CD8-positive, alpha-beta memory T cell (primary cell): ENCODE results near the gene ITGB5. TPM values are rescaled to one million over a fixed set of nuclear protein-coding genes. Genes with fewer than 3 reads are reported as not detected.

ENCODE experiments used
- CTCF ChIA-PET: fragments of 350-600 bp; sonication (Branson Sonifier 250); formaldehyde crosslinking; loops from one replicate; lab custom pipeline; 2021; ENCODE audit warnings: antibody characterized with exemption; lab: Charles Lee
- POLR2A ChIA-PET: fragments of 350-600 bp; sonication (Branson Sonifier 250); formaldehyde crosslinking; loops from one replicate; lab custom pipeline; 2021; ENCODE audit warnings: antibody characterized with exemption; lab: Charles Lee
- DNase-seq, 5 donors: peaks; one replicate each; pipeline versions ENCODE4 v3.0.0 to v3.0.0-alpha.2; 2020 to 2022; ENCODE audit warnings: mixed read lengths in 1 of 5
- H3K27ac ChIP-seq: one replicate; pipeline ENCODE4 v1.7.0; 2013; ENCODE audit warnings: low read depth, mild to moderate bottlenecking, low read length, moderate library complexity
- H3K27me3 ChIP-seq: 2 replicates; pipeline ENCODE4 v1.7.0; 2013; ENCODE audit warnings: low read length, mild to moderate bottlenecking; ENCODE audit not compliant: insufficient read depth, poor library complexity, severe bottlenecking
- H3K36me3 ChIP-seq: 2 replicates; pipeline ENCODE4 v1.7.0; 2013; ENCODE audit warnings: mild to moderate bottlenecking, low read length, moderate library complexity; ENCODE audit not compliant: insufficient read depth
- H3K4me1 ChIP-seq: 2 replicates; pipeline ENCODE4 v1.7.0; 2013; ENCODE audit warnings: mild to moderate bottlenecking, low read length, moderate library complexity; ENCODE audit not compliant: insufficient read depth
- H3K4me3 ChIP-seq: 2 replicates; pipeline ENCODE4 v1.7.0; 2013; ENCODE audit warnings: mild to moderate bottlenecking, low read length
- H3K9me3 ChIP-seq: 2 replicates; pipeline ENCODE4 v1.7.0; 2013; ENCODE audit warnings: mild to moderate bottlenecking, low read length
- H3K27ac Mint-ChIP-seq, 8 donors: one replicate each; pipeline ENCODE4 v1.8.0; 2020 to 2021; ENCODE audit warnings: mixed read lengths in 8 of 8, mild to moderate bottlenecking in 6 of 8, inconsistent platforms in 3 of 8, moderate library complexity in 3 of 8
- H3K27me3 Mint-ChIP-seq, 2 donors: one replicate each; pipeline ENCODE4 v1.8.0; 2020 to 2021; ENCODE audit warnings: mixed read lengths in 2 of 2, mild to moderate bottlenecking in 1 of 2, moderate library complexity in 1 of 2
- H3K36me3 Mint-ChIP-seq, 3 donors: one replicate each; pipeline ENCODE4 v1.8.0; 2020 to 2021; ENCODE audit warnings: mixed read lengths in 3 of 3, inconsistent platforms in 1 of 3, mild to moderate bottlenecking in 1 of 3
- H3K4me1 Mint-ChIP-seq, 3 donors: one replicate each; pipeline ENCODE4 v1.8.0; 2020 to 2021; ENCODE audit warnings: mixed read lengths in 3 of 3, inconsistent platforms in 1 of 3, mild to moderate bottlenecking in 1 of 3
- H3K4me3 Mint-ChIP-seq, 7 donors: one replicate each; pipeline ENCODE4 v1.8.0; 2020 to 2021; ENCODE audit warnings: mixed read lengths in 7 of 7, mild to moderate bottlenecking in 6 of 7, moderate library complexity in 4 of 7, inconsistent platforms in 2 of 7
- H3K9me3 Mint-ChIP-seq, 5 donors: one replicate each; pipeline ENCODE4 v1.8.0; 2020 to 2022; ENCODE audit warnings: mixed read lengths in 5 of 5, mild to moderate bottlenecking in 3 of 5, moderate library complexity in 2 of 5, inconsistent platforms in 1 of 5
- polyA plus RNA-seq: library from polyadenylated mRNA; unstranded; fragments of 300-500 nt; fragmentation: Illumina TruSeq; gene quantifications from one replicate; pipeline ENCODE4 v1.2.3, GENCODE V29; 2021
- total RNA-seq, 2 experiments: library from RNA; stranded (reverse); gene quantifications; one replicate each; pipeline ENCODE4 v1.2.3, GENCODE V29; 2021

The ITGB5 gene
- total and polyA plus RNA-seq, 3 experiments from 2014 or later, result 0.62 to 3.3 (median 2.0) TPM

DNA sequence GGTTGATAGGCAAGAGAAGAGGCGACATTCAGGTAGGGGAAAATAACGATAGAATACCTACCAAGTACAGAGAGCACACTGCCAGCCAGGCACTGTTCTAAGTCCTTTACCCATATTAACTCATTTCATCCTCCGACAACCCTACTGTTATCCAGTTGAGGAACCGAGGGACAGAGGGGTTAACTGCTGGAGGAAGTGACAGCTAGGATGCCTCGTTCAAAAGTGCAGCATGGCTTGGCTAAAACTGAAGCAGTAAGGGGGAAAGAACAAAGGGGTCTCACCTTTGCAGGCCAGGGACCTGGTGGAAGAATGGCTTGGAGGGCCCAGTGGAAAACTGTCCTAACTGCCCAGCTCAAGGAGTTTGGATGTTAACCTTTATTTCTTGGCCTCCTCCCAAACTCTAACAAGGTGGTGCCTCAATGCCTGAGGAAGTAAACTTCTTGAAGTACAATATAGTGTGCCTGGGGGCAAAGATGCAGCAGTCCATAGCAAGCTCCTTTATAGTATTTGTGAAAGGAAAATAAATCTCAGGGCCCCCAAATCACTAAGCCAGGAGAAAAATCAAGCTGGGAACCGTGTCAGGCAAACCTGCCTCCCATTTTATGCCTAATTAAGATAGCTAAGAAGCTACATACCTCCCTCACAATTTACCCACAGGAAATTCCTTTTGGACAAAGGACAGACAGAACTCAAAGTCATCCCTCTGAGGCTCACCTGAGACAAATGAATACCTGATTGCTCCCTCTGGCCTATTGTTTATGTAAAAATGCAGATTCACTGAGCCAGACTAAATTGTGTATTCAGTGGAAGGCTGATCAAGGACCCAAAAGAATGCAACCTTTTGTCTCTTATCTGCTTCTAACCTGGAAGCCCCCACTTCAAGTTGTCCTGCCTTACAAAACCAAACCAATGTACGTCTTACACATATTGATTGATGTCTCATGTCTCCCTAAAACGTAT lies 1.6 kb upstream of the ITGB5 start:
- Mint-ChIP-seq H3K27ac (no peak overlapping the region), H3K36me3 (no peaks in the 10 kb centered on the region), H3K9me3 (no peaks in the 10 kb centered on the region), H3K27me3 (peaks cover 40 to 54% of the 10 kb centered on the region in 2 donors), H3K4me1 (peaks cover 7 to 16% (median 10%) of the 10 kb centered on the region in 3 donors), H3K4me3 (peak overlapping the region; percentile 61 to 89 (median 76))
- no peaks in the 10 kb centered on the region for H3K4me1 ChIP-seq
- POLR2A ChIA-PET, result no interaction called here
- no peak overlapping the region for H3K27ac ChIP-seq
- H3K27me3 ChIP-seq, result peaks cover 9% of the 10 kb centered on the region
- no peak for DNase-seq
- CTCF ChIA-PET, result no interaction called here
- no peak overlapping the region for H3K4me3 ChIP-seq
- H3K36me3 ChIP-seq, result no peaks in the 10 kb centered on the region
- H3K9me3 ChIP-seq, result no peaks in the 10 kb centered on the region

DNA sequence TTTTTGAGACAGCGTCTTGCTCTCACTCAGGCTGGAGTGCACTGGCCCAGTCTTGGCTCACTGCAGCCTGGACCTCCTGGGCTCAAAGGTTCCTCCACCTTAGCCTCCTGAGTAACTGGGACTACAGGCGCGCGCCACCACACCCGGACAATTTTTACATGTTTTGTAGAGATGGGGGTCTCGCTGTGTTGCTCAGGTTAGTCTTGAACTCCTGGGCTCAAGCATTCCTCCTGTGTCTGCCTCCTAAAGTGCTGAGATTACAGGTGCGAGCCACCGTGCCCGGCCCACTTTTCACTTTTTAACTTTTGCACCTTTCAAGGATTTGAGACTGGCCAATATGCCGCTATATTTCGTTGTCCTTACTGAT lies 750 bp upstream of the ITGB5 start:
- Mint-ChIP-seq H3K27ac (no peak overlapping the region), H3K27me3 (peaks cover 44 to 55% of the 10 kb centered on the region in 2 donors), H3K4me3 (peak overlapping the region; percentile 61 to 89 (median 76)), H3K4me1 (peaks cover 7 to 16% (median 10%) of the 10 kb centered on the region in 3 donors), H3K36me3 (no peaks in the 10 kb centered on the region), H3K9me3 (no peaks in the 10 kb centered on the region)
- ChIA-PET POLR2A (no interaction called here), CTCF (no interaction called here)
- DNase-seq, result no peak
- Histone ChIP-seq H3K9me3 (no peaks in the 10 kb centered on the region), H3K36me3 (no peaks in the 10 kb centered on the region), H3K4me1 (no peaks in the 10 kb centered on the region), H3K27me3 (peaks cover 9% of the 10 kb centered on the region), H3K4me3 (no peak overlapping the region), H3K27ac (no peak overlapping the region)

DNA sequence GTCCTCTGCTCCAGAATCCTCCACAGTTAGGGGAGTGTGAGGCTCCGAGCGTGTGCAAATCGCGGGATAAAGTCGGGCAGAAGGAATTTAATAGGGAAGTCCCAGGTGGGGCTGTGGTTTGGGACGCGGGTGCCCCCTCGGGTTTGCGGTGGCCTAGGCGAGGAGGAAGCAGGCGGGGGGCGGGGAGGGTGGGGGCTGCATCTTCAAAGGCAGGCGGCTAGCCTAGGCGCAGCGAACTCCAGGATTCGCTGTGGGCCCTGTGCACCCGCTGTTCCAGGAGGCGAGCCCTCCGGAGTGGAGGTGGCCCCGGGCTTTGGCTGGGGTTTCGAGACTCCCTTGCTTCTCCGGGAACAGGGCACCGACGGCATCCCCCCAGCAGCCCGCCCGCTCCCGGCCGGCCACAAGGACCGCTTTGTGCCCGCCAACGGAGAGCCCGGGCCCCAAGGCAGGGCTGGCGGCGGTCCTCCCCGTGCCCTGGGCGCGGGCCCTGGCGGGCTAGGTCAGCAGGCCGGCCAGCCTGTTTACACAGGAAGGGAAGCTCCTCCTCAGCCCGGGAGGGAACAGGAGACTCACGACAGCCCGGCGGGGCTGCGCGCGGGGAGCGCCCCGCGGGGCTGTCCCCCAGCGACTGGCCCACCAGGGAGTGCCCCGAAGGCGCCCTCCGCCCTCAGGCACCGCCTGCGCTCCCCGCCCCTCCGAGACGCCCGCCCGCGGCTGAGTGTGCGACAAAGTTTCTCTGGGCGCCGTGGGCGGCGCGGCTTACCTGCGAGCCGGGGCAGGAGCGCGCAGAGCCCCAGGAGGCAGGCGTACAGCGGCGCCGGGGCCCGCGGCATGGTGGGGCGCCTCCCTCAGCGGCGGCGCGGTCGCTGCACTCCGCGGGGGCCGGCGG lies 753 bp downstream of the ITGB5 start:
- H3K4me1 ChIP-seq, result no peaks in the 10 kb centered on the region
- H3K27me3 Mint-ChIP-seq, result peaks cover 45 to 64% of the 10 kb centered on the region in 2 donors
- ChIA-PET CTCF (no interaction called here), POLR2A (no interaction called here)
- H3K9me3 Mint-ChIP-seq, result no peaks in the 10 kb centered on the region
- DNase-seq, result peak in 1 of 5 donors; percentile 7
- no peaks in the 10 kb centered on the region for H3K36me3 ChIP-seq
- H3K9me3 ChIP-seq, result no peaks in the 10 kb centered on the region
- peak overlapping the region; percentile 57 to 77 (median 70) for H3K4me3 Mint-ChIP-seq
- H3K27me3 ChIP-seq, result peaks cover 9% of the 10 kb centered on the region
- no peak overlapping the region for H3K27ac ChIP-seq
- peak overlapping the region in 1 of 8 donors; percentile 19 for H3K27ac Mint-ChIP-seq
- H3K4me1 Mint-ChIP-seq, result peaks cover 7 to 16% (median 10%) of the 10 kb centered on the region in 3 donors
- H3K4me3 ChIP-seq, result no peak overlapping the region
- no peaks in the 10 kb centered on the region for H3K36me3 Mint-ChIP-seq

DNA sequence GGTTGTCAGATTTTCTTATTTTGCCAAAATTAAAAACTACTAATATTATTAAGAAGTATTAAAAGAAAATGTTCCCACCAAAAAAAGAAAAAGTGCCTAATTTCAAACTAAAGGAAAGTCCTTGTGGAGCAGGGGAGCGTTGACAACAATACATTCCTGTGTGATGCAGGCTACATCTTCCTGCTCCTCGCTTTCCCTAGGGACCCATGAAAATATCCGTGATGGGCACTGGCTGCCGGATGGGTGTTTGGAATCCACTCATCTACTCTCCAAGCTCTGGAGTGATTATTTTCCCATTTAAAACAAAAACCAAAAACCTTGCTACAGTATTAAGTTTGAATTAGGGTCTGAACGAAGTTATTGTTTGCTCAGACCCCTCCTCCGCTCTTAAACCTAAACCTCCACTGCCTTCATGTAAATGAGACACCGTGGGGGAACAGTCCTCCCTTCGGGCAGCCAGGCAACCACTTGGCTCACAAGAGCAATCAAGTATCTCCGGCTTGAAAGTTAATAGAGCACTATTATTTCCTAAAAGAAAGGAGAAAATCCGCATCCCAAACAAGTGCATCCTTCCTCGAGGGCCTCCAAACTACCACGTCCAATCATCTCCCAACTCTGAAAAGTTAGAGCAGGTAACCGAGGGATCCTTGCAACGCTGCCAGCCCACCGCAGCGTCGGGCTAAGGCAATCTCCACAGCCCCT lies 1.5 kb downstream of the ITGB5 start:
- Histone ChIP-seq H3K9me3 (no peaks in the 10 kb centered on the region), H3K27ac (no peak overlapping the region), H3K36me3 (no peaks in the 10 kb centered on the region), H3K4me1 (no peaks in the 10 kb centered on the region), H3K27me3 (peaks cover 9% of the 10 kb centered on the region), H3K4me3 (no peak overlapping the region)
- no peaks in the 10 kb centered on the region for H3K9me3 Mint-ChIP-seq
- ChIA-PET POLR2A (no interaction called here), CTCF (no interaction called here)
- H3K36me3 Mint-ChIP-seq, result no peaks in the 10 kb centered on the region
- peak overlapping the region in 1 of 8 donors; percentile 19 for H3K27ac Mint-ChIP-seq
- DNase-seq, result no peak
- peak overlapping the region; percentile 57 to 77 (median 70) for H3K4me3 Mint-ChIP-seq
- peaks cover 7 to 16% (median 10%) of the 10 kb centered on the region in 3 donors for H3K4me1 Mint-ChIP-seq
- H3K27me3 Mint-ChIP-seq, result peaks cover 40 to 61% of the 10 kb centered on the region in 2 donors

DNA sequence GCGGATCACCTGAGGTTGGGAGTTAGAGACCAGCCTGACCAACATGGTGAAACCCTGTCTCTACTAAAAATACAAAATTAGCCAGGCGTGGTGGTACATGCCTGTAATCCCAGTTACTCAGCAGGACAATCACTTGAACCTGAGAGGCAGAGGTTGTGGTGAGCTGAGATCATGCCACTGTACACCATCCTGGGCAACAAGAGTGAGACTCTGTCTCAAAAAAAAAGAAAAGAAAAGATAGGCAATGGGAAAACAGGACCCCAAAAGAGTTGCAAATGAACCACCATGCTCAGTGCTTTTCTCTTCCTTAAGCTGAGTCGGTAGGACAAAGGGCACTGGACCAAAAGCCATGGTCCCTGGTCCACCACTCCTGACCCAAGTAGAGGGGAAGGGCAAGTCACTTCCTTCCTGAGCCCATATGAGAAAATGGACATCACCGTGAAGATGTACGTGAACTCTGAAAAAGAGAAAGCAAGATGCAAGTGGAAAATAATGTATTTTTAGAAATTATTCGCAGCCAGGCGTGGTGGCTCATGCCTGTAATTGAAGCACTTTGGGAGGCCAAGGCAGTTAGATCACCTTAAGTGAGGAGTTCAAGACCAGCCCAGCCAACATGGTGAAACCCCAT lies 2.6 kb downstream of the ITGB5 start:
- no peaks in the 10 kb centered on the region for H3K4me1 ChIP-seq
- H3K27ac Mint-ChIP-seq, result no peak overlapping the region
- H3K9me3 ChIP-seq, result no peaks in the 10 kb centered on the region
- no peak for DNase-seq
- H3K27ac ChIP-seq, result no peak overlapping the region
- POLR2A ChIA-PET, result no interaction called here
- H3K9me3 Mint-ChIP-seq, result no peaks in the 10 kb centered on the region
- H3K27me3 ChIP-seq, result peaks cover 9% of the 10 kb centered on the region
- H3K36me3 Mint-ChIP-seq, result no peaks in the 10 kb centered on the region
- H3K27me3 Mint-ChIP-seq, result peaks cover 37 to 52% of the 10 kb centered on the region in 2 donors
- CTCF ChIA-PET, result no interaction called here
- H3K4me1 Mint-ChIP-seq, result peaks cover 7 to 16% (median 10%) of the 10 kb centered on the region in 3 donors
- H3K36me3 ChIP-seq, result no peaks in the 10 kb centered on the region
- no peak overlapping the region for H3K4me3 ChIP-seq
- peak overlapping the region in 3 of 7 donors; percentile 45 to 76 (median 54) for H3K4me3 Mint-ChIP-seq

DNA sequence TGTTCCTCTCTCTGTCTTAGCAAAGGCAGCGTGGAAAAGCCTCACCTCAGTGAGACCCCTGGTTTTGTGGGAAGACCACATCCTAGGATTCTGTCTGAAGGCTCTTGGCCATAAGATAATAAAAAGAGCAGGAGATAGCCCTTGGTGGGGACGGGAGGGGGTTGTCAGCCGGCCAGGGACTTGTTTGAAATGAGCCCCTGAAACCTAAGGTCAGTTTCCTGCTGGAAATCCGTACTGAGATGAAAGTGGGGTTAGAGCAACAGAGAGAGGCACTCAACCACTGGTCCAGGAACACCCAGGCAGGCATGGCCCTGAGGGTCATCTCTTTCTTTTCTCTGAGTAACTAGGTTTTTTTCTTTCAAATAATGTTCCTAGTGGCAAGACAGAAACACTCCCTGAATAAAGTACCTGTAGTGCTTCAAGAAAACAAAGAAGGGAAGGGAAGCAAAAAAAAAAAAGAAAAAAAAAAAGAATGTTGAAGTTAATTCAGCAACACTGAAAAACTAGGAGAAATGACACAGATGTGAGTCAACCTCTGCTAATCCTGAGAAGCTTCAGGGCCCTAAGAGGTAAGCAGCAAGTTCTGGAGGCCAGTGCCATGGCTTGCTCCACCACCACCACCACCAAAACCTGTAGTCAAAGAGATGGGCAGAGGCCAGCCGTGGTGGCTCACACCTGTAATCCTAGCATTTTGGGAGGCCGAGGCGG lies 3.2 kb downstream of the ITGB5 start:
- ChIA-PET POLR2A (no interaction called here), CTCF (interaction anchor here (1.3 to 1.8 kb wide), 2 partner anchors 18 to 111 kb away, joined by 3 to 7 read pairs; no protein-coding TSS in a partner anchor)
- H3K36me3 ChIP-seq, result no peaks in the 10 kb centered on the region
- H3K4me3 ChIP-seq, result no peak overlapping the region
- Mint-ChIP-seq H3K36me3 (no peaks in the 10 kb centered on the region), H3K4me1 (peaks cover 8 to 19% (median 13%) of the 10 kb centered on the region in 3 donors), H3K27ac (no peak overlapping the region), H3K9me3 (no peaks in the 10 kb centered on the region), H3K27me3 (peaks cover 35 to 49% of the 10 kb centered on the region in 2 donors), H3K4me3 (peak overlapping the region in 1 of 7 donors; percentile 76)
- H3K27me3 ChIP-seq, result peaks cover 9% of the 10 kb centered on the region
- no peak for DNase-seq
- H3K27ac ChIP-seq, result no peak overlapping the region
- H3K9me3 ChIP-seq, result no peaks in the 10 kb centered on the region
- no peaks in the 10 kb centered on the region for H3K4me1 ChIP-seq
